G401 (cell line): ENCODE data around the gene CLTA. TPM values are rescaled to one million over a fixed set of nuclear protein-coding genes. Genes with fewer than 3 reads are reported as not detected.

Source experiments
- DNase-seq: peaks from one replicate; pipeline ENCODE4 v3.0.0-alpha.2; 2015; ENCODE audit warnings: low spot score
- in situ Hi-C: cut with HindIII; loops from 2 replicates; pipeline ENCODE4 v1.10.0; 2016; ENCODE audit warnings: low sequenced_read_pairs, mixed read lengths
- total RNA-seq: library from RNA; depleted of rRNA; stranded (reverse); fragments of >200 nt; shearing (Covaris generic); gene quantifications from 2 replicates; pipeline ENCODE4 v1.2.3, GENCODE V29; 2014; rRNA removed

CLTA gene
- 630 and 665 TPM in 2 replicates for total RNA-seq

GRCh38 chr9:36190388-36191289 lies at the start of gene CLTA:
CLTA (plus strand) TSS chr9:36190921; CDS start chr9:36191057, 136 bp downstream.
- in situ Hi-C loops = no loop called here
- peak; percentile 100 for DNase-seq

GRCh38 chr9:36141288-36141687 lies 49.4 kb upstream of the CLTA start:
- DNase-seq = peak; percentile 29
- in situ Hi-C loops = no loop called here

GRCh38 chr9:36141761-36142160 lies 49.0 kb upstream of the CLTA start:
- DNase-seq = no peak
- in situ Hi-C loops = no loop called here

GRCh38 chr9:36142510-36143244 lies 48.0 kb upstream of the CLTA start:
- in situ Hi-C loops = no loop called here
- DNase-seq = peak; percentile 17

- in situ Hi-C loops = no loop called here
- DNase-seq = no peak
Observed at GRCh38 chr9:36143245-36143641, 47.5 kb upstream of the CLTA start.

- in situ Hi-C loops = no loop called here
- no peak for DNase-seq
Observed at GRCh38 chr9:36144309-36145232, 46.1 kb upstream of the CLTA start.

GRCh38 chr9:36145970-36146369 lies 44.8 kb upstream of the CLTA start:
- in situ Hi-C loops = no loop called here
- no peak for DNase-seq

GRCh38 chr9:36146651-36147050 lies 44.1 kb upstream of the CLTA start:
- in situ Hi-C loops = no loop called here
- DNase-seq = no peak

- in situ Hi-C loops = no loop called here
- DNase-seq = no peak
Observed at GRCh38 chr9:36147441-36148175, 43.1 kb upstream of the CLTA start.

- in situ Hi-C loops = no loop called here
- DNase-seq = peak; percentile 96
Observed at GRCh38 chr9:36148311-36149051, 42.2 kb upstream of the CLTA start.

- DNase-seq = no peak
- in situ Hi-C loops = no loop called here
Observed at GRCh38 chr9:36149197-36149596, 41.5 kb upstream of the CLTA start.

- DNase-seq = no peak
- in situ Hi-C loops = no loop called here
Observed at GRCh38 chr9:36150574-36151315, 40.0 kb upstream of the CLTA start.

GRCh38 chr9:36151316-36152210 lies 39.2 kb upstream of the CLTA start:
- in situ Hi-C loops = no loop called here
- no peak for DNase-seq

- DNase-seq = no peak
- in situ Hi-C loops = no loop called here
Observed at GRCh38 chr9:36152741-36153438, 37.8 kb upstream of the CLTA start.

GRCh38 chr9:36153746-36154145 lies 37.0 kb upstream of the CLTA start:
- no peak for DNase-seq
- in situ Hi-C loops = no loop called here
